Neural progenitor cell (in vitro differentiated cells): ENCODE results near the gene NFXL1. TPM values are rescaled to one million over a fixed set of nuclear protein-coding genes. Genes with fewer than 3 reads are reported as not detected.

Source experiments
- DNase-seq: peaks from one replicate; pipeline ENCODE4 v3.0.0-alpha.2; 2016; ENCODE audit warnings: low spot score
- H2AFZ ChIP-seq: fragments of 200-600 bp; sonication (generic); replicated peaks from 2 replicates; pipeline ENCODE4 v1.6.1; 2016; ENCODE audit warnings: antibody characterized with exemption
- H3F3A ChIP-seq: fragments of 200-600 bp; sonication (generic); 2 replicates; pipeline ENCODE4 v1.6.1; 2016; ENCODE audit warnings: antibody characterized with exemption, low read depth
- H3K27ac ChIP-seq: fragments of 200-600 bp; sonication (generic); 2 replicates; pipeline ENCODE4 v1.5.1; 2016; ENCODE audit warnings: mild to moderate bottlenecking
- H3K27me3 ChIP-seq: fragments of 200-600 bp; sonication (generic); 2 replicates; pipeline ENCODE4 v1.6.1; 2016; ENCODE audit warnings: mild to moderate bottlenecking, moderate library complexity
- H3K36me3 ChIP-seq: fragments of 200-600 bp; sonication (generic); 2 replicates; pipeline ENCODE4 v1.5.1; 2016
- H3K4me1 ChIP-seq: fragments of 200-600 bp; sonication (generic); 2 replicates; pipeline ENCODE4 v1.6.1; 2016; ENCODE audit warnings: mixed run types
- H3K4me2 ChIP-seq: fragments of 200-600 bp; sonication (generic); 2 replicates; pipeline ENCODE4 v1.6.1; 2016
- H3K4me3 ChIP-seq: fragments of 200-600 bp; sonication (generic); 2 replicates; pipeline ENCODE4 v1.5.1; 2016
- H3K79me2 ChIP-seq: fragments of 200-600 bp; sonication (generic); 2 replicates; pipeline ENCODE4 v1.6.1; 2016; ENCODE audit warnings: low read depth
- H3K9ac ChIP-seq: fragments of 200-600 bp; sonication (generic); 2 replicates; pipeline ENCODE4 v1.6.1; 2016
- H3K9me3 ChIP-seq: fragments of 200-600 bp; sonication (generic); 2 replicates; pipeline ENCODE4 v1.5.1; 2016; ENCODE audit warnings: low read depth
- H4K20me1 ChIP-seq: fragments of 200-600 bp; sonication (generic); 2 replicates; pipeline ENCODE4 v1.6.1; 2016; ENCODE audit warnings: low read depth
- H3K27ac Mint-ChIP-seq: 3 replicates; pipeline ENCODE4 v1.8.0; 2021; ENCODE audit warnings: mixed read lengths
- H3K27me3 Mint-ChIP-seq: 2 replicates; pipeline ENCODE4 v1.8.0; 2022; ENCODE audit warnings: low read depth, mild to moderate bottlenecking, inconsistent platforms, moderate library complexity, mixed read lengths; ENCODE audit not compliant: insufficient read depth
- H3K36me3 Mint-ChIP-seq: 3 replicates; pipeline ENCODE4 v1.8.0; 2021; ENCODE audit warnings: mixed read lengths
- H3K4me1 Mint-ChIP-seq: 3 replicates; pipeline ENCODE4 v1.8.0; 2021; ENCODE audit warnings: mixed read lengths
- H3K4me3 Mint-ChIP-seq: 3 replicates; pipeline ENCODE4 v1.8.0; 2021; ENCODE audit warnings: mild to moderate bottlenecking, moderate library complexity, mixed read lengths
- H3K9me3 Mint-ChIP-seq: 3 replicates; pipeline ENCODE4 v1.8.0; 2020; ENCODE audit warnings: mixed read lengths
- CTCF ChIP-seq: fragments of 200-600 bp; sonication (generic); IDR thresholded peaks from 2 replicates; pipeline ENCODE4 v1.5.1; 2017; ENCODE audit warnings: antibody characterized with exemption, mild to moderate bottlenecking
- EZH2 ChIP-seq: fragments of 200-600 bp; sonication (generic); IDR thresholded peaks from 2 replicates; pipeline ENCODE4 v1.6.1; 2017; ENCODE audit warnings: antibody characterized with exemption, mild to moderate bottlenecking, moderate library complexity
- EZH2phosphoT487 ChIP-seq: fragments of 200-600 bp; sonication (generic); IDR thresholded peaks from 2 replicates; pipeline ENCODE4 v1.6.1; 2017; ENCODE audit warnings: antibody characterized with exemption
- total RNA-seq: library from RNA; depleted of rRNA; stranded (reverse); fragments of >200 nt; gene quantifications from 2 replicates; pipeline ENCODE4 v1.2.3, GENCODE V29; 2015; ENCODE audit warnings: low replicate concordance

NFXL1 gene
- total RNA-seq, result 18.1 and 33.2 TPM in 2 replicates

GRCh38 chr4:47914220-47914925 lies at the start of gene NFXL1:
NFXL1 (minus strand) TSS chr4:47914583; CDS start chr4:47914203, 380 bp downstream.
- Histone ChIP-seq H3K79me2 (peaks cover 46% of the 10 kb centered on the region), H3K4me2 (peak within 1 kb of the TSS; percentile 91), H3F3A (no peaks in the 10 kb centered on the region), H3K9me3 (no peaks in the 10 kb centered on the region), H3K27ac (no peak within 1 kb of the TSS), H3K27me3 (peaks cover 6% of the 10 kb centered on the region), H2AFZ (peak within 1 kb of the TSS; percentile 95), H3K4me1 (peaks cover 9% of the 10 kb centered on the region), H4K20me1 (no peaks in the 10 kb centered on the region), H3K4me3 (peak within 1 kb of the TSS; percentile 86), H3K9ac (peak within 1 kb of the TSS; percentile 31), H3K36me3 (peaks cover 4% of the 10 kb centered on the region)
- Mint-ChIP-seq H3K4me3 (peak within 1 kb of the TSS; percentile 93), H3K27ac (peak within 1 kb of the TSS; percentile 60), H3K27me3 (no peaks in the 10 kb centered on the region), H3K4me1 (peaks cover 16% of the 10 kb centered on the region), H3K36me3 (peaks cover 21% of the 10 kb centered on the region), H3K9me3 (peaks cover 14% of the 10 kb centered on the region)
- DNase-seq, result peak; percentile 98
- no peak for TF ChIP-seq CTCF
- no peak for TF ChIP-seq EZH2
- no peak for TF ChIP-seq EZH2phosphoT487

GRCh38 chr4:47954677-47955076 lies 40.3 kb upstream of the NFXL1 start:
- no peaks in the 10 kb centered on the region for H3K27me3 ChIP-seq
- no peaks in the 10 kb centered on the region for H3K27me3 Mint-ChIP-seq
- H3K4me3 ChIP-seq, result no peak overlapping the region
- TF ChIP-seq EZH2 (no peak), EZH2phosphoT487 (no peak), CTCF (no peak)
- DNase-seq, result no peak
- H3K9ac ChIP-seq, result no peak overlapping the region
- H3K4me1 ChIP-seq, result no peaks in the 10 kb centered on the region
- H3K79me2 ChIP-seq, result no peaks in the 10 kb centered on the region
- no peak overlapping the region for H3K27ac ChIP-seq
- H3K36me3 Mint-ChIP-seq, result no peaks in the 10 kb centered on the region
- no peak overlapping the region for H3K27ac Mint-ChIP-seq
- no peak overlapping the region for H3K4me3 Mint-ChIP-seq
- H3K4me1 Mint-ChIP-seq, result no peaks in the 10 kb centered on the region
- H4K20me1 ChIP-seq, result no peaks in the 10 kb centered on the region
- no peaks in the 10 kb centered on the region for H3K9me3 Mint-ChIP-seq
- H3K4me2 ChIP-seq, result no peak overlapping the region
- H2AFZ ChIP-seq, result no peak overlapping the region
- no peaks in the 10 kb centered on the region for H3K36me3 ChIP-seq
- no peaks in the 10 kb centered on the region for H3F3A ChIP-seq
- no peaks in the 10 kb centered on the region for H3K9me3 ChIP-seq

GRCh38 chr4:47954245-47954644 lies 39.9 kb upstream of the NFXL1 start:
- TF ChIP-seq EZH2phosphoT487 (no peak), EZH2 (no peak), CTCF (no peak)
- Mint-ChIP-seq H3K27me3 (no peaks in the 10 kb centered on the region), H3K9me3 (no peaks in the 10 kb centered on the region), H3K36me3 (no peaks in the 10 kb centered on the region), H3K27ac (no peak overlapping the region), H3K4me3 (no peak overlapping the region), H3K4me1 (no peaks in the 10 kb centered on the region)
- Histone ChIP-seq H3K79me2 (no peaks in the 10 kb centered on the region), H4K20me1 (no peaks in the 10 kb centered on the region), H3F3A (no peaks in the 10 kb centered on the region), H3K4me2 (no peak overlapping the region), H3K27ac (no peak overlapping the region), H3K9me3 (no peaks in the 10 kb centered on the region), H3K9ac (no peak overlapping the region), H3K4me3 (no peak overlapping the region), H3K27me3 (no peaks in the 10 kb centered on the region), H3K36me3 (no peaks in the 10 kb centered on the region), H3K4me1 (no peaks in the 10 kb centered on the region), H2AFZ (no peak overlapping the region)
- DNase-seq, result no peak
